Choroid plexus epithelial cell (primary cell): ENCODE data around the gene PAMR1.

Experiments
- DNase-seq: peaks from one replicate; pipeline ENCODE4 v3.0.0-alpha.2; 2010; ENCODE audit warnings: low read depth
- H3K4me3 ChIP-seq: 2 replicates; pipeline ENCODE4 v1.5.1; 2011; ENCODE audit warnings: low read depth, mild to moderate bottlenecking, control low read depth, low read length, moderate library complexity
- CTCF ChIP-seq: conservative IDR thresholded peaks from 2 replicates; pipeline ENCODE4 v1.5.1; 2011; ENCODE audit warnings: low read depth, mild to moderate bottlenecking, control low read depth, inconsistent platforms, low read length, moderate library complexity

Gene PAMR1

GRCh38 chr11:35464308-35464707 lies 61.1 kb downstream of the PAMR1 start:
- H3K4me3 ChIP-seq, result no peak overlapping the region
- TF ChIP-seq CTCF, result peak; percentile 20
- DNase-seq, result no peak

GRCh38 chr11:35463331-35463751 lies 62.1 kb downstream of the PAMR1 start:
- H3K4me3 ChIP-seq, result no peak overlapping the region
- no peak for DNase-seq
- no peak for TF ChIP-seq CTCF

- no peak for TF ChIP-seq CTCF
- H3K4me3 ChIP-seq, result no peak overlapping the region
- DNase-seq, result no peak
Observed at GRCh38 chr11:35461917-35462538, 63.4 kb downstream of the PAMR1 start.

- DNase-seq, result no peak
- TF ChIP-seq CTCF, result no peak
- H3K4me3 ChIP-seq, result no peak overlapping the region
Observed at GRCh38 chr11:35459489-35459888, 65.9 kb downstream of the PAMR1 start.

- peak; percentile 23 for DNase-seq
- no peak overlapping the region for H3K4me3 ChIP-seq
- TF ChIP-seq CTCF, result no peak
Observed at GRCh38 chr11:35458846-35459245, 66.6 kb downstream of the PAMR1 start.

- no peak overlapping the region for H3K4me3 ChIP-seq
- no peak for TF ChIP-seq CTCF
- no peak for DNase-seq
Observed at GRCh38 chr11:35454362-35454761, 71.1 kb downstream of the PAMR1 start.

- TF ChIP-seq CTCF, result no peak
- no peak overlapping the region for H3K4me3 ChIP-seq
- no peak for DNase-seq
Observed at GRCh38 chr11:35436581-35437250, 88.7 kb downstream of the PAMR1 start.
